Dedifferentiated amniotic fluid mesenchymal stem cell (primary cell): ENCODE measurements around the gene METTL16.
"Not testable (repeated sequence)": the region's sequence is repeated elsewhere in the genome, so short reads cannot be mapped to it uniquely, and the experiment has no call there.

Source experiments
- DNase-seq: peaks from one replicate; pipeline ENCODE4 v3.0.0-alpha.2; 2016; ENCODE audit errors: extremely low spot score

Gene METTL16

GRCh38 chr17:2452216-2452750, 59.4 kb downstream of the METTL16 start:
- no peak for DNase-seq

DNA sequence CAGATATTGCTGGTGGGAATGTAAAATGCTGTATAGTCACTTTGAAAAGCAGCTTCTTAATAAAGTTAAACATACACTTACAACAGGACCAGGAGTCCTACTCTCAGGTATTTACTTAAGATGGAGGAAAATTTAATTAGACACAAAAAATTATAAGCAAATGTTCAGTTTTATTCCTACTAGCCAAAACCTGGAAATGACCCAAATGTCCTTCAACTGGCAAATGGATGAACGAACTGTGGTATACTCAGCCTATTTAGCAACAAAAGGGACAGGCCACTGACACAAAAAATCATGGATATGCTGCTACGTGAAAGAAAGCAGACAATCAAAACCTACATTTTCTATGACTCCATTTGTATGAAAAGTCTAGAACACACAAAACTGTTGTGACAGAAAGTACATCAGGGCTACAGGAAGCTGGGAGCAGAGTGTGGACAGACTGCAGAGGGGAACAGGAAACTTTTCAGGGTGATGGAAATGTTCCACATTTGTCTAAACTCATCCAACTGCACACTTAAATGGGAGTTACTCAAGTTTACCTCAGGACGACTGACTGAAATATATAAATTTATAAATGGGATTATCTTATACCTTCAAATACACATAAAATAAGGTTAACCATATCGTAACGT, 61.6 kb downstream of the METTL16 start:
- no peak for DNase-seq

- DNase-seq: peak; percentile 35
These were observed 62.2 kb downstream of the METTL16 start for GRCh38 chr17:2449486-2449885.

DNA sequence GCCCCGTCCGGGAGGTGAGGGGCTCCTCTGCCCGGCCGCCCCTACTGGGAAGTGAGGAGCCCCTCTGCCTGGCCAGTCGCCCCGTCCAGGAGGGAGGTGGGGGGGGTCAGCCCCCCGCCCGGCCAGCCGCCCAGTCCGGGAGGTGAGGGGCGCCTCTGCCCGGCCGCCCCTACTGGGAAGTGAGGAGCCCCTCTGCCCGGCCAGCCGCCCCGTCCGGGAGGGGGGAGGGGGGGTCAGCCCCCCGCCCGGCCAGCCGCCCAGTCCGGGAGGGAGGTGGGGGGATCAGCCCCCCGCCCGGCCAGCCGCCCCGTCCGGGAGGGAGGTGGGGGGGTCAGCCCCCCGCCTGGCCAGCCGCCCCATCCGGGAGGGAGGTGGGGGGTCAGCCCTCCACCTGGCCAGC, 64.2 kb downstream of the METTL16 start:
- DNase-seq: not testable (repeated sequence)

DNA sequence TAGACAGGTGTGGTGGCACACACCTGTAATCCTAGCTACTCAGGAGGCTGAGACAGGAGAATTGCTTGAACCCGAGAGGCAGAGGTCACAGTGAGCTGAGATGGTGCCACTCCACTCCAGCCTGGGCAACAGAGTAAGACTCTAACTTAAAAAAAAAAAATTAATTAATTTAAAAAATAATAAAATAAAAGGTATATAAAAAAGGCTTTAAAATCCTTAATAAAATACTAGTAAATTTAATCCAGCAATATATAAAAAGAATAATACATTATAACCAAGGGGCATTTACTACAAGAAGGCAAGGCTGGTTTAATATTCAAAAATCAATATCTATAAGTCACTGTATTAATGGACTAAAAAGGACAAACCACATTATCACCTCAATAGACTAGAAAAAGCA, 66.0 kb downstream of the METTL16 start:
- DNase-seq: no peak

DNA sequence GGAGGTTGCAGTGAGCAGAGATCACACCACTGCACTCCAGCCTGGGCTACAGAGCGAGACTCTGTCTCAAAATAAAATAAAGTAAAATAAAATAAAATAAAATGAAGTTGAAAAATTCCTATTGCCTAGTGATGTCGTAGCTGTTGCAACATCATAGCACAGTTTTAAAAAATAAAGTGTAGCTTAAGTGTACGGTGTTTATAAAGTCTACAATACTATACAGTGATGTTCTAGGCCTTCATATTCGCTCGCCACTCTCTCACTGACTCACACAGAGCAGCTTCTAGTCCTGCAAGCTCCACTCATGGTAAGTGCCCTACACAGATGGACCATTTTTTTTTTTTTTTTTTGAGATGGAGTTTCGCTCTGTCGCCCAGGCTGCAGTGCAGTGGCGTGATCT, 67.3 kb downstream of the METTL16 start:
- no peak for DNase-seq

GRCh38 chr17:2442166-2442565, 69.5 kb downstream of the METTL16 start:
- DNase-seq: no peak

DNA sequence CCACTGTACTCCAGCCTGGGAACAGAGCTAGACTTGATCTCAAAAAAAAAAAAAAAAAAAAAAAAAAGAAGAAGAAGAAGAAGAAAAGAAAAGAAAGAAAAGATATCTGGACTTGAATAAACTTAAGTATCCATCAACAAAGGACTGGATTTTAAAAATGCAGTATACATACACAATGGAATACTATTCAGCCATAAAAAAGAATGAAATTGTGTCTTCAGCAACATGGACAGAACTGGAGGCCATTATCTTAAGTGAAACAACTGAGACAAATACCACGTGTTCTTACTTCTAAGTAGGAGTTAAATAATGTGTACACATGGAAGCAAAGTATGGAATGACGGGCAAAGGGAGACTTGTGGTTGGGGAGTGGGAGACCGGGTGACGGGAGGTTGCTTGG, 70.8 kb downstream of the METTL16 start:
- DNase-seq: no peak

GRCh38 chr17:2439997-2440396, 71.7 kb downstream of the METTL16 start:
- DNase-seq: not testable (repeated sequence)

GRCh38 chr17:2438823-2439222, 72.9 kb downstream of the METTL16 start:
- no peak for DNase-seq

DNA sequence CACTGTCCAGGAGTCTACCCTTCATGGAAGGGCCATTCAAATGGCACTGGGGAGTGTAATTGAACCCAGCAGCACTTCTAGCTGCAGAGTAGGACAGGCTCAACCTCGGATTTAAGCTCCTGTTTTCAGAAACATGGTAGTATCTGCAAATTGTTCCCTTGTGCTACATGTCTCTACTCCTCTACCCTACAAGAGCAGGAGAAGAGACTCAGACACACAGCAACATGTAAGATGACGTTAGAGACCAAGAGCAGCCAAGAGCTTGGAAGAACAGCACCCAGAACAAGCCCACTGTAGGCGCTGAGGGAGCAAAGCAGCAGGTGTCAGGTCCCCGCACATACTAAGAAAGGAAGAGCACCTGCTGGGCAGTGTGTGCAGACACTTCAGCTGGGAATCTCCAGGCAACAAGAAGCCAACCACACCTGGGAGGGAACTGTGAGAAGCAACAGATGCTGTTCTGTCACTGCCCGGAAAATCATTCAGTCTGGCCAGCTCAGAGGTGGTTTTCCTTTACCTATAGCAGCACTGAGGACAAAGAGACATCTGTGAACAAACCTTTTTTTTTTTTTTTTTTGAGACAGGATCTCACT, 75.3 kb downstream of the METTL16 start:
- no peak for DNase-seq

DNA sequence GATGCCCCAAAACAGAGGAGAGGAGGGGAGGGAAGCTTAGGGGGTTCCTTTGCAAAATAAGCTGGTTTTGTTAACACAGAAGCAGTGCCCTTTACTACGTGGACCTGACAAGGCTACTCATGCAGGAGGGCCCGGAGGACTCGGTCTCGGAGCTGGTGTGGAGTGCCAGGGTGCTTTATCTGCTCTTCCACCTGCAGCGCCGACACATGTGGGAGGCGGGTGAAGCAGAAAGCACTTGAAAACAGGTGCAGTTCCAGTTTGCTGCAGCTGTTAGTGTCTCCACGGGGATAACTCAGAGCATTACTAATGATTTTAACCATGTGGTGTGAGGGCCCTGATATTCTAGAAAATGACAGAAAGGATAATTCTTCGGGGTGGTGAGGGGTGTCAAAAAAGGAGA, 75.8 kb downstream of the METTL16 start:
- DNase-seq: no peak

DNA sequence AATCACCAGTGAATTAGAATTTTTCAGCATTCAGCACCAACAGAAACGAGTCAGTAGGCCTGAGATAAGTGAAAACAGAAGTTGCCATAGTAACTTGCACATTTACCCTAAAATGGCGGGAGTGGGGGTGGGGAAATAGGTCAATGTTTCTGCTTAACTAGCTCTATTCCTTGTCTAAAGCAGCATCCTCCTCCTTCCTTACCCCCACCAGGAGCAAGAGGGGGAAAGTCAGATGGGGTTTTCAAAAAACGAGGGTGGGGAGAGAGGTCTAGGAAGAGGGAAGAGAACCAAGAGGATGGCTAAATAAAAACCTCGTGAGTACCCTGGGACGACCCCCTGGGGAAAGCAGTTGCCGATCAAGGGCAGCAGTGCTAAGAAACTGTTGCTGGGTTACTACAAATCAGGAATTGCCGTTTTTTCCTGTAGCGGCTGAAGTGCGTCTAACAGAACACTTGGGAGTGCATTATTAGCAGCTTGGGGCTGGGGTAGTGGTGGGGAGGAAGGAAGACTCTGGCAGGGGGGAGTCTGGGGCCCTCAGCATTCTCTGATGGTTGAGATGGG, 76.4 kb downstream of the METTL16 start:
- no peak for DNase-seq

DNA sequence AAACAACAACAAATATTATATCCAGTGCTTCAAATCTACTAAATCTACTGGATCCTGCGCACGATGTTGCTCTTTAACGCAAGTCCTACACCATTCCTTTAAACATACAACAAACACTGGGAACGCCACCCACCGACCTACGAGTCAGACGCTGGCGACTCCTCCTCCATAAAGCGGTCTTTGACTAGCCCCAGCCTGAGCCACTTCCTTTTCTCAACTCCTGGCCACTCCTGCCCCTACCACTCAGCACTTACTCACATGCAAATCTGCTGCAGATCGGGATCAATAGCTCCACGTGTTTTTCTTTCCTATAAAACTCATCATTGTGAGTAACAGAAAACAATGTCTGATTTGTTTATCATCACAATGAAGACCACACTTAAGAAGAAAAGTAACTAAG, 78.0 kb downstream of the METTL16 start:
- no peak for DNase-seq

- DNase-seq: no peak
These were observed 83.8 kb downstream of the METTL16 start for GRCh38 chr17:2427910-2428309.

DNA sequence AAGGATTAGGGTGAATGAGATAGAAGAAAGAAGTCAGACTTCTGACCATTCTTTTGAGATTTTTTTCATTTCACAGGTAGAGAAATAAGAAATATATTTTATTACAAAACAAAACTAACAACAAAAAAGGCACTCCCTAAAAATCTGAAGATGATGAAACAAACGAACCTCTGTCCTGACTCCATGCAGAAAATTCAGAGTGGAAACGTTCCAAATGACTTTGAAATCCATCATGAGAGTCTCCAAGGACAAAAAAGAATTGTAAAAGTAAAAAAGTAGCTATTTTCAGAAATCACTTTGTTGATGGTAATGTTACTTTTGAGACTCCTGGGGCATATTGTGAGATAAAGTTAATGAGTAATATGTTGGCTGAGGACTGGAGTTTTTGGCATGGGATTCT, 84.5 kb downstream of the METTL16 start:
- DNase-seq: no peak

DNA sequence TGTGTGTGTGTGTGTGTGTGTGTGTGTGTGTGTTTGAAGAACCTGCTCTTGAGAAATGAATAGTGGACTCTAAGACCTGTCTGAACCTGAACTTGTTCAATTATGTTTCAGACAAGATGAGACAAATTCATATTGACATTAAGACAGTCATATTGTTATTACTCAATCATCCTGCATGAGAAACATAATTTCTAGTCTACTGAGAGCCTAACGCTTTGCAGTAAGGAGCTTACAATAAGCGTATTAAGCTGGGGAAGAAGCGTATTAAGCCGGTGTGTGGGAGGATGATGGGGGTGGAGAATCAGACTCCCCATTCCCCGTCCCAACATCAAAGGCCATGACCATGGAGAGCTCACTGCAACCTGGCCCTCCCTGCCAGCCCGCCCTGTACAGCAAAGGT, 88.4 kb downstream of the METTL16 start:
- DNase-seq: no peak

DNA sequence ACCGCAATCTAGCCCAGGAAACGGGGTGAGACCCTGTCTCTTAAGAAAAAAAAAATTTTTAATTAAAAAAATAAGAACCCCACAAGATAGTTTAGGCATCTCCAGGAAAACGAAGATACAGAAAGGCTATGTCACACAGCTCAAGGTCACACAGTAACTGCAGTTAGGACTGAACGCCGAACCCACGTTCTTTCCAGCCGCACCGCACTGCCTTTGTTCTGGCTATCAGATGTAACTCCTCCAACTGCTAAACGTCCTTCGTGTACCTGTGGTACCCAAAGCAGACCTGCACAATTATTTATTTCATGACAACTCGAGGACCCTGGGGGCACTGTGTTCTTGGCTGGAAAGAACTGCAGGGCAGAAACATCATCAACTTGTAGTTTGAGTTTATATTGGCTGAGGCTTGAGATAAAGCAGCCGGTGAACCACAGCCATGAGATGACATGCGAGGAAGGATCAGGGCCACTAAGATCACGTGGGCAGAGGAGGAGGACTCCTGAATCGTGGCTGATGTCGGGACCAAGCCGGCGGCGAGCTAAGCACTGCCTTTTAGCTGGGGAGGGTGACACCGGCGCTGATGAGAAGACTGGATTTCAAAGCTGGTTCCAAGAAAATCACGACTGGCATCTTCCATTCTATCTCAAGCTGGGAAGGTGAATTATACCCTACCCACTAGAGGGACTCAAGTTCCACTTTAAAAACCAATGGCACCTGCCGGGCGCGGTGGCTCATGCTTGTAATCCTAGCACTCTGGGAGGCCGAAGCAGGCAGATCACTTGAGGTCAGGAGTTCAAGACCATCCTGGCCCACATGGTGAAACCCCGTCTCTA, 90.2 kb downstream of the METTL16 start:
- no peak for DNase-seq

- no peak for DNase-seq
These were observed 91.5 kb downstream of the METTL16 start for GRCh38 chr17:2420176-2420575.

DNA sequence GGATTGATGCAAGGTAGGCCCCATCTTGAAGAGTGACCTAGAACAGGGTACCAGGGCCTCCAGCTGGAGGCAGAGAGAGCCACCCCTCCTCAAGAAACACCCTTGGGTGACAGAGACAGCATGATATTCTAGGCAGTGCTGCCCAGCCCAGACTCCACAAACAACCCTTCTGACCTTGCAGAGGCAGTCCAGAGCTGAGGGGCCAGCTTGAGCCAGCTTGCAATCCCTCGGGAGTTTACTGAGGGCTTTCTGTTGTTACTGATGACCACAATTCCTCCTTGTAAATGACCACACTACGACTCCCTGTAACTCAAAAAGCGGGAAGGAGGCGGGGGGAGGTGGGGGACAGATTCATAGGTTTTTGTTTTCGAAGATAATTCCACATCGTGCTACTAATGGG, 92.2 kb downstream of the METTL16 start:
- no peak for DNase-seq

- DNase-seq: no peak
These were observed 93.1 kb downstream of the METTL16 start for GRCh38 chr17:2418572-2418971.

GRCh38 chr17:2416010-2416734, 95.5 kb downstream of the METTL16 start:
- peak; percentile 86 for DNase-seq
